ENCODE measurements around the gene VGLL1.

The VGLL1 gene

GRCh38 chrX:136531951-136532350 is at the start of gene VGLL1:
Gene VGLL1 (plus strand): TSS chrX:136532215. CDS start chrX:136536021, 3,806 bp downstream.
- DNase-seq = no peak

- DNase-seq = no peak
Observed at GRCh38 chrX:136487647-136488046, 44.4 kb upstream of the VGLL1 start, which contains the start of gene BRS3. Gene BRS3 (plus strand): TSS chrX:136487947. CDS start chrX:136488115, 168 bp downstream.

- no peak for DNase-seq
Observed at GRCh38 chrX:136488706-136489105, 43.3 kb upstream of the VGLL1 start.

GRCh38 chrX:136491832-136492231 is 40.2 kb upstream of the VGLL1 start:
- no peak for DNase-seq

- no peak for DNase-seq
Observed at GRCh38 chrX:136493011-136493410, 39.0 kb upstream of the VGLL1 start.

GRCh38 chrX:136495043-136495442 is 37.0 kb upstream of the VGLL1 start:
- DNase-seq = no peak

- no peak for DNase-seq
Observed at GRCh38 chrX:136496186-136496763, 35.7 kb upstream of the VGLL1 start.

- DNase-seq = peak; percentile 93
Observed at GRCh38 chrX:136496764-136497555, 35.1 kb upstream of the VGLL1 start.

- DNase-seq = no peak
Observed at GRCh38 chrX:136497556-136498052, 34.4 kb upstream of the VGLL1 start, which contains the start of gene HTATSF1. Gene HTATSF1 (plus strand): TSS chrX:136497592. CDS start chrX:136497685, 93 bp downstream.

GRCh38 chrX:136519069-136519468 is 12.9 kb upstream of the VGLL1 start:
- no peak for DNase-seq

GRCh38 chrX:136523770-136524169 is 8.2 kb upstream of the VGLL1 start:
- no peak for DNase-seq

- peak; percentile 12 for DNase-seq
Observed at GRCh38 chrX:136525738-136526606, 6.0 kb upstream of the VGLL1 start.

GRCh38 chrX:136528645-136529315 is 3.2 kb upstream of the VGLL1 start:
- DNase-seq = no peak

GRCh38 chrX:136529795-136530194 is 2.2 kb upstream of the VGLL1 start:
- no peak for DNase-seq

GRCh38 chrX:136534131-136534530 is 2.1 kb downstream of the VGLL1 start:
- no peak for DNase-seq

GRCh38 chrX:136538811-136539210 is 6.8 kb downstream of the VGLL1 start:
- DNase-seq = no peak

- no peak for DNase-seq
Observed at GRCh38 chrX:136540226-136540625, 8.2 kb downstream of the VGLL1 start.

GRCh38 chrX:136541294-136541693 is 9.3 kb downstream of the VGLL1 start:
- no peak for DNase-seq

- DNase-seq = no peak
Observed at GRCh38 chrX:136542281-136542680, 10.3 kb downstream of the VGLL1 start.

- no peak for DNase-seq
Observed at GRCh38 chrX:136546371-136546781, 14.4 kb downstream of the VGLL1 start.

GRCh38 chrX:136549226-136549625 is 17.2 kb downstream of the VGLL1 start:
- DNase-seq = peak; percentile 12

GRCh38 chrX:136551410-136551809 is 19.4 kb downstream of the VGLL1 start:
- no peak for DNase-seq

Data from eye (tissue), 1 donor.